SK-N-SH (cell line): ENCODE data around the gene GOLGB1. TPM values are rescaled to one million over a fixed set of nuclear protein-coding genes. Genes with fewer than 3 reads are reported as not detected.

Source experiments
- CTCF ChIA-PET: fragments of 300-600, 350-600 bp; formaldehyde crosslinking; extraction: SDS; loops from one replicate; lab custom pipeline; 2021; lab: Yijun Ruan, JAX
- POLR2A ChIA-PET: fragments of 350-600 bp; sonication (Branson Sonifier 250); formaldehyde crosslinking; extraction: SDS; loops from one replicate; lab custom pipeline; 2020; ENCODE audit warnings: antibody characterized with exemption, inconsistent platforms; lab: Yijun Ruan, JAX
- DNase-seq: peaks from one replicate; pipeline ENCODE4 v3.0.0; 2012
- H2AFZ ChIP-seq: fragments of 200-600 bp; sonication (generic); 2 replicates; pipeline ENCODE4 v1.8.1; 2016; ENCODE audit warnings: antibody characterized with exemption, mild to moderate bottlenecking, low read depth
- H3F3A ChIP-seq: fragments of 200-600 bp; sonication (generic); replicated peaks from 2 replicates; pipeline ENCODE3; 2016; ENCODE audit warnings: antibody characterized with exemption, mild to moderate bottlenecking; ENCODE audit not compliant: insufficient read depth
- H3K27ac ChIP-seq, 2 experiments: fragments of 200-500 bp in 1 of 2; fragments of 200-600 bp in 1 of 2; sonication (Bioruptor generic) in 1 of 2; sonication (generic), shearing (Covaris generic) in 1 of 2; 2 replicates each; pipeline versions ENCODE4 v1.5.1 to v1.6.1; 2014 to 2016; ENCODE audit warnings: low read depth in 2 of 2, inconsistent platforms in 1 of 2, low read length in 1 of 2, mild to moderate bottlenecking in 1 of 2, mixed read lengths in 1 of 2
- H3K27me3 ChIP-seq: fragments of 200-600 bp; sonication (generic), shearing (Covaris generic); 2 replicates; pipeline ENCODE4 v1.6.1; 2016; ENCODE audit warnings: mixed run types; ENCODE audit not compliant: insufficient read depth
- H3K36me3 ChIP-seq, 2 experiments: fragments of 200-500 bp in 1 of 2; fragments of 200-600 bp in 1 of 2; sonication (Bioruptor generic) in 1 of 2; sonication (generic) in 1 of 2; replicated peaks in 1 of 2; 2 replicates each; pipeline versions ENCODE3 to v1.5.1; 2014 to 2016; ENCODE audit warnings: low read length in 1 of 2, mild to moderate bottlenecking in 1 of 2; ENCODE audit not compliant: insufficient read depth in 2 of 2, control insufficient read depth in 1 of 2
- H3K4me1 ChIP-seq, 2 experiments: fragments of 200-500 bp in 1 of 2; fragments of 200-600 bp in 1 of 2; sonication (Bioruptor generic) in 1 of 2; sonication (generic), shearing (Covaris generic) in 1 of 2; 2 replicates each; pipeline versions ENCODE4 v1.5.1 to v1.6.1; 2014 to 2016; ENCODE audit warnings: low read depth in 1 of 2, low read length in 1 of 2, mixed run types in 1 of 2; ENCODE audit not compliant: insufficient read depth in 2 of 2, control insufficient read depth in 1 of 2
- H3K4me2 ChIP-seq: fragments of 200-600 bp; sonication (generic), shearing (Covaris generic); 2 replicates; pipeline ENCODE4 v1.6.1; 2017; ENCODE audit warnings: mixed run types
- H3K4me3 ChIP-seq, 2 experiments: fragments of 200-500 bp in 1 of 2; fragments of 200-600 bp in 1 of 2; sonication (Bioruptor generic) in 1 of 2; sonication (generic), shearing (Covaris generic) in 1 of 2; 2 replicates each; pipeline versions ENCODE4 v1.5.1 to v1.8.1; 2014 to 2016; ENCODE audit warnings: low read depth in 2 of 2, inconsistent platforms in 1 of 2, low read length in 1 of 2, mild to moderate bottlenecking in 1 of 2, mixed read lengths in 1 of 2, moderate library complexity in 1 of 2
- H3K79me2 ChIP-seq: fragments of 200-600 bp; sonication (generic); 2 replicates; pipeline ENCODE4 v1.8.1; 2017; ENCODE audit warnings: mild to moderate bottlenecking; ENCODE audit not compliant: insufficient read depth
- H3K9ac ChIP-seq: fragments of 200-600 bp; sonication (generic); 2 replicates; pipeline ENCODE4 v1.6.1; 2017; ENCODE audit warnings: mixed run types
- H3K9me2 ChIP-seq: fragments of 200-600 bp; sonication (generic); 2 replicates; pipeline ENCODE4 v1.6.1; 2017; ENCODE audit warnings: mixed run types
- H3K9me3 ChIP-seq: fragments of 200-600 bp; sonication (generic); 2 replicates; pipeline ENCODE4 v1.6.1; 2017; ENCODE audit warnings: mixed run types, mild to moderate bottlenecking, moderate library complexity
- H4K20me1 ChIP-seq: fragments of 200-600 bp; sonication (generic); 2 replicates; pipeline ENCODE4 v1.6.1; 2017; ENCODE audit warnings: mild to moderate bottlenecking, mixed run types; ENCODE audit not compliant: insufficient read depth
- CHD2 ChIP-seq: fragments of 150-350 bp; IDR thresholded peaks from 2 replicates; pipeline ENCODE4 v1.6.1; 2018; ENCODE audit warnings: low read length; ENCODE audit not compliant: partially characterized antibody
- EZH2phosphoT487 ChIP-seq: fragments of 200-600 bp; sonication (generic); IDR thresholded peaks from 2 replicates; pipeline ENCODE4 v1.6.1; 2017; ENCODE audit warnings: low read depth, mixed run types, mild to moderate bottlenecking, antibody characterized with exemption, moderate library complexity, borderline replicate concordance
- FOXJ3 ChIP-seq: sonication (generic); formaldehyde crosslinking; IDR thresholded peaks from 2 replicates; pipeline ENCODE4 v1.5.1; 2020; ENCODE audit warnings: mild to moderate bottlenecking, missing genetic modification reagents
- FOXM1 ChIP-seq: IDR thresholded peaks from 2 replicates; pipeline ENCODE4 v1.4.0; 2012; ENCODE audit warnings: low read depth, mild to moderate bottlenecking
- GABPA ChIP-seq: IDR thresholded peaks from 2 replicates; pipeline ENCODE4 v1.4.0; 2012; ENCODE audit warnings: low read depth, mild to moderate bottlenecking
- JUND ChIP-seq: IDR thresholded peaks from 2 replicates; pipeline ENCODE4 v1.4.0; 2012
- MAX ChIP-seq: IDR thresholded peaks from 2 replicates; pipeline ENCODE4 v1.4.0; 2012; ENCODE audit warnings: low read depth
- NFIC ChIP-seq: IDR thresholded peaks from 2 replicates; pipeline ENCODE4 v1.4.0; 2012; ENCODE audit warnings: borderline replicate concordance
- PBX3 ChIP-seq: IDR thresholded peaks from 2 replicates; pipeline ENCODE4; 2012
- RCOR1 ChIP-seq: fragments of 150-350 bp; IDR thresholded peaks from 2 replicates; pipeline ENCODE4 v1.6.1; 2017; ENCODE audit warnings: antibody characterized with exemption, low read length
- REST ChIP-seq: IDR thresholded peaks from 2 replicates; pipeline ENCODE4 v1.6.1; 2012; ENCODE audit warnings: mild to moderate bottlenecking, low read depth, low read length, moderate library complexity
- RXRA ChIP-seq: IDR thresholded peaks from 2 replicates; pipeline ENCODE4 v1.4.0; 2012; ENCODE audit warnings: low read depth, mild to moderate bottlenecking, borderline replicate concordance
- SMC3 ChIP-seq: IDR thresholded peaks from 2 replicates; pipeline ENCODE4 v1.6.1; 2012; ENCODE audit warnings: low read depth, low read length, improper control_type of control experiment
- TAF1 ChIP-seq: IDR thresholded peaks from 2 replicates; pipeline ENCODE4 v1.6.1; 2012; ENCODE audit warnings: low read depth, mild to moderate bottlenecking, low read length, moderate library complexity, borderline replicate concordance
- ZBTB33 ChIP-seq: IDR thresholded peaks from 2 replicates; pipeline ENCODE4 v1.4.0; 2012; ENCODE audit warnings: low read depth, borderline replicate concordance
- WGBS: methylation state at CpG from one replicate; pipeline ENCODE4 v1.1.6; 2017; ENCODE audit warnings: low lambda C conversion rate; 5-methylcytosine and 5-hydroxymethylcytosine counted together
- polyA plus RNA-seq, 3 experiments: library from polyadenylated mRNA; depleted of rRNA; stranded (reverse); fragments of >200 nt; gene quantifications; 2 replicates each; pipeline ENCODE4 v1.2.3, GENCODE V29; 2012
- TF ChIP-seq, protein P1 (sequence below): fragments of 200-600 bp; sonication (generic); IDR thresholded peaks from 2 replicates; pipeline ENCODE4 v1.6.1; 2017; ENCODE audit warnings: antibody characterized with exemption, mild to moderate bottlenecking, moderate library complexity
- TF ChIP-seq, protein P2 (sequence below): IDR thresholded peaks from 2 replicates; pipeline ENCODE4 v1.4.0; 2012; ENCODE audit warnings: low read depth, borderline replicate concordance

The GOLGB1 gene
- polyA plus RNA-seq, 1 of the 3 experiments (the other 2 are of a cell fraction): 10.3 TPM

GRCh38 chr3:121627622-121628021, 121.9 kb downstream of the GOLGB1 start (continued):
- TF ChIP-seq REST (no peak), FOXJ3 (CRISPR knock-in tag) (no peak), JUND (no peak), RCOR1 (no peak)

DNA sequence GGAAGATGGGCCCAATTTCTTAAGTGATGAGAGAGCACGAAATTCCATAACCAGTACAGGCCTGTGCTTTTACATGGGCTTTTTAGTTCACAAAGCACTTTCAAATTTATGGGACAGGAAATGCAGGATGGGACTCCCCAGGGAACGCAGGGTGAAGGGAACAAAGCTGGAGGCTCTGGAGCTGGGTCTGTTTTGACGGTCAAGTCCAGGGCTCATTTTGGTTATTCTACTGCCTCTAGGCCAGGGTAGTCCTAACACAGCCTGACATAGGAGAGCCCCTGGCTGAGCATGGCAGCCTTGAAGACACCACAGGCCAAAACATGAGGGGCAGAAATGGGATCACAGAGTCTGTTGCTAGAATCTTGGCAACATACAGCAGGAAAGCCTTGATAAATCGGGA, 122.3 kb downstream of the GOLGB1 start:
- WGBS: 48% methylated on average over 4 of the region's 4 CpGs
- no peaks in the 10 kb centered on the region for H3K9me3 ChIP-seq
- peaks cover 5% of the 10 kb centered on the region for H3K27me3 ChIP-seq
- TF ChIP-seq, protein P1, sequence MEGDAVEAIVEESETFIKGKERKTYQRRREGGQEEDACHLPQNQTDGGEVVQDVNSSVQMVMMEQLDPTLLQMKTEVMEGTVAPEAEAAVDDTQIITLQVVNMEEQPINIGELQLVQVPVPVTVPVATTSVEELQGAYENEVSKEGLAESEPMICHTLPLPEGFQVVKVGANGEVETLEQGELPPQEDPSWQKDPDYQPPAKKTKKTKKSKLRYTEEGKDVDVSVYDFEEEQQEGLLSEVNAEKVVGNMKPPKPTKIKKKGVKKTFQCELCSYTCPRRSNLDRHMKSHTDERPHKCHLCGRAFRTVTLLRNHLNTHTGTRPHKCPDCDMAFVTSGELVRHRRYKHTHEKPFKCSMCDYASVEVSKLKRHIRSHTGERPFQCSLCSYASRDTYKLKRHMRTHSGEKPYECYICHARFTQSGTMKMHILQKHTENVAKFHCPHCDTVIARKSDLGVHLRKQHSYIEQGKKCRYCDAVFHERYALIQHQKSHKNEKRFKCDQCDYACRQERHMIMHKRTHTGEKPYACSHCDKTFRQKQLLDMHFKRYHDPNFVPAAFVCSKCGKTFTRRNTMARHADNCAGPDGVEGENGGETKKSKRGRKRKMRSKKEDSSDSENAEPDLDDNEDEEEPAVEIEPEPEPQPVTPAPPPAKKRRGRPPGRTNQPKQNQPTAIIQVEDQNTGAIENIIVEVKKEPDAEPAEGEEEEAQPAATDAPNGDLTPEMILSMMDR: no peak
- TF ChIP-seq FOXM1 (no peak), MAX (no peak), RXRA (no peak), REST (no peak), GABPA (no peak), NFIC (no peak), JUND (no peak), CHD2 (no peak), PBX3 (no peak), ZBTB33 (no peak), TAF1 (no peak), RCOR1 (no peak), SMC3 (no peak), EZH2phosphoT487 (no peak)
- TF ChIP-seq, protein P2, sequence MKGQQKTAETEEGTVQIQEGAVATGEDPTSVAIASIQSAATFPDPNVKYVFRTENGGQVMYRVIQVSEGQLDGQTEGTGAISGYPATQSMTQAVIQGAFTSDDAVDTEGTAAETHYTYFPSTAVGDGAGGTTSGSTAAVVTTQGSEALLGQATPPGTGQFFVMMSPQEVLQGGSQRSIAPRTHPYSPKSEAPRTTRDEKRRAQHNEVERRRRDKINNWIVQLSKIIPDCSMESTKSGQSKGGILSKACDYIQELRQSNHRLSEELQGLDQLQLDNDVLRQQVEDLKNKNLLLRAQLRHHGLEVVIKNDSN: no peak
- H3K4me3 ChIP-seq: no peak overlapping the region
- POLR2A ChIA-PET: no interaction called here
- CTCF ChIA-PET: no interaction called here
- H3F3A ChIP-seq: no peaks in the 10 kb centered on the region
- no peaks in the 10 kb centered on the region for H4K20me1 ChIP-seq
- no peak overlapping the region for H2AFZ ChIP-seq
- no peaks in the 10 kb centered on the region for H3K36me3 ChIP-seq
- no peak for DNase-seq
- H3K9me2 ChIP-seq: no peaks in the 10 kb centered on the region
- H3K27ac ChIP-seq: no peak overlapping the region
- H3K9ac ChIP-seq: no peak overlapping the region
- no peaks in the 10 kb centered on the region for H3K4me1 ChIP-seq
- no peak overlapping the region for H3K4me2 ChIP-seq
- H3K79me2 ChIP-seq: no peaks in the 10 kb centered on the region
